ENCODE data around the gene TMEM187. TPM values are rescaled to one million over a fixed set of nuclear protein-coding genes. Genes with fewer than 3 reads are reported as not detected.

Gene TMEM187
- total and polyA plus RNA-seq, 2 donors (not counting 3 experiments of a cell fraction or from before 2014, with no cell fraction given), result 2.6 to 15.7 TPM

GRCh38 chrX:153925739-153926551, 46.6 kb upstream of the TMEM187 start, which contains the start of gene ARHGAP4:
Gene ARHGAP4, minus strand, starts transcription at chrX:153926264. Its CDS starts 62 bp downstream, at chrX:153926202.
- no peak for TF ChIP-seq FOS (IDR thresholded peaks at IDR 0.05; ENCODE audit: borderline replicate concordance, insufficient read depth, low read length)
- peak; percentile 28 for TF ChIP-seq POLR2A (IDR thresholded peaks at IDR 0.05; ENCODE audit: low read depth, low read length)
- dilution Hi-C loops (cut with MboI; ENCODE audit: extremely low pct_ligation_motif_present, low sequenced_read_pairs), result no loop called here
- FAIRE-seq, result peak; percentile 62
- CTCF ChIA-PET, result interaction anchor here (4.2 to 9.0 kb wide), 2 partner anchors 8 to 22 kb away, joined by 29 to 253 read pairs; partner anchors contain the start of genes NAA10 and RENBP
- peaks cover 0 to 2% of the 10 kb centered on the region in 2 experiments for H3K36me3 ChIP-seq (ENCODE audit: control insufficient read depth in 2 of 2, extremely low read depth in 1 of 2, insufficient read depth in 2 of 2, low read length in 2 of 2)
- H3K9me3 ChIP-seq (replicated peaks; ENCODE audit: control insufficient read depth, insufficient read depth, low read length), result no peaks in the 10 kb centered on the region
- intact Hi-C loops (cut with micrococcal nuclease), result no loop called here
- POLR2A ChIA-PET, result interaction anchor here (1.3 to 1.6 kb wide), 2 partner anchors 21 to 160 kb away, joined by 3 to 4 read pairs; no protein-coding TSS in a partner anchor
- H3K27ac ChIP-seq (ENCODE audit: insufficient read depth, low read depth, low read length), result peak within 1 kb of the TSS; percentile 100
- H3K4me3 ChIP-seq (replicated peaks in 1 of 3; ENCODE audit: insufficient read depth in 1 of 3, low read depth in 1 of 3, low read length in 3 of 3), result peak within 1 kb of the TSS in 1 of 3 experiments; percentile 5
- peak within 1 kb of the TSS; percentile 77 for H3K4me2 ChIP-seq (ENCODE audit: insufficient read depth, low read length)
- peak within 1 kb of the TSS; percentile 96 for H3K9ac ChIP-seq (replicated peaks; ENCODE audit: extremely low read depth, insufficient read depth, low read length)
- H3K79me2 ChIP-seq (ENCODE audit: control insufficient read depth, insufficient read depth, low read length), result peaks cover 2% of the 10 kb centered on the region
- H2AFZ ChIP-seq (ENCODE audit: low read depth, low read length), result no peak within 1 kb of the TSS
- peaks cover 51% of the 10 kb centered on the region for H3K4me1 ChIP-seq (ENCODE audit: control insufficient read depth, extremely low read depth, insufficient read depth, low read length)
- H3K9me1 ChIP-seq (replicated peaks; ENCODE audit: control insufficient read depth, extremely low read depth, insufficient read depth, low read length), result no peaks in the 10 kb centered on the region
- TSS peak; percentile 93 for BruUV-seq (replicated peaks)
- H3K27me3 ChIP-seq (ENCODE audit: control insufficient read depth in 2 of 2, insufficient read depth in 2 of 2, low read length in 2 of 2), result no peaks in the 10 kb centered on the region
- H4K20me1 ChIP-seq (replicated peaks; ENCODE audit: control insufficient read depth, extremely low read depth, insufficient read depth, low read length), result no peaks in the 10 kb centered on the region
- no peak for DNase-seq (ENCODE audit: low read depth, low spot score)

GRCh38 chrX:153926552-153926857, 46.0 kb upstream of the TMEM187 start:
- Histone ChIP-seq H3K36me3 (ENCODE audit: control insufficient read depth in 2 of 2, extremely low read depth in 1 of 2, insufficient read depth in 2 of 2, low read length in 2 of 2) (peaks cover 0 to 7% of the 10 kb centered on the region in 2 experiments), H3K4me1 (ENCODE audit: control insufficient read depth, extremely low read depth, insufficient read depth, low read length) (peaks cover 51% of the 10 kb centered on the region), H3K4me2 (ENCODE audit: insufficient read depth, low read length) (peak overlapping the region; percentile 52), H3K27me3 (ENCODE audit: control insufficient read depth in 2 of 2, insufficient read depth in 2 of 2, low read length in 2 of 2) (no peaks in the 10 kb centered on the region), H2AFZ (ENCODE audit: low read depth, low read length) (no peak overlapping the region), H3K79me2 (ENCODE audit: control insufficient read depth, insufficient read depth, low read length) (peaks cover 5% of the 10 kb centered on the region), H4K20me1 (replicated peaks; ENCODE audit: control insufficient read depth, extremely low read depth, insufficient read depth, low read length) (no peaks in the 10 kb centered on the region), H3K4me3 (replicated peaks in 1 of 3; ENCODE audit: insufficient read depth in 1 of 3, low read depth in 1 of 3, low read length in 3 of 3) (peak overlapping the region in 1 of 3 experiments; percentile 5), H3K27ac (ENCODE audit: insufficient read depth, low read depth, low read length) (peak overlapping the region; percentile 100), H3K9me1 (replicated peaks; ENCODE audit: control insufficient read depth, extremely low read depth, insufficient read depth, low read length) (no peaks in the 10 kb centered on the region), H3K9me3 (replicated peaks; ENCODE audit: control insufficient read depth, insufficient read depth, low read length) (no peaks in the 10 kb centered on the region), H3K9ac (replicated peaks; ENCODE audit: extremely low read depth, insufficient read depth, low read length) (peak overlapping the region; percentile 48)
- FAIRE-seq (no peak), DNase-seq (ENCODE audit: low read depth, low spot score) (no peak)
- TF ChIP-seq FOS (IDR thresholded peaks at IDR 0.05; ENCODE audit: borderline replicate concordance, insufficient read depth, low read length), result no peak
- TF ChIP-seq JUN (IDR thresholded peaks at IDR 0.05; ENCODE audit: borderline replicate concordance, insufficient read depth, insufficient read length, low read depth), result no peak
- no peak for TF ChIP-seq MAX (IDR thresholded peaks at IDR 0.05; ENCODE audit: insufficient read depth, insufficient read length)
- TF ChIP-seq POLR2AphosphoS5 (IDR thresholded peaks at IDR 0.05; ENCODE audit: insufficient read depth, low read depth, low read length), result no peak
- no peak for TF ChIP-seq CTCF (IDR thresholded peaks at IDR 0.05; ENCODE audit: extremely low read depth in 1 of 2, insufficient read depth in 1 of 2, low read depth in 1 of 2, low read length in 2 of 2)
- dilution Hi-C loops (cut with MboI; ENCODE audit: extremely low pct_ligation_motif_present, low sequenced_read_pairs), result no loop called here
- POLR2A ChIA-PET, result interaction anchor here (1.3 to 1.6 kb wide), 2 partner anchors 21 to 160 kb away, joined by 3 to 4 read pairs; no protein-coding TSS in a partner anchor
- BruUV-seq (replicated peaks), result no TSS peak
- CTCF ChIA-PET, result interaction anchor here (9.0 kb wide), 1 partner anchor 22 kb away, joined by 253 read pairs; the partner anchor contains the start of gene RENBP
- intact Hi-C loops (cut with micrococcal nuclease), result no loop called here

Data from endothelial cell of umbilical vein (primary cell).